Activated CD4-positive, alpha-beta T cell treated with anti-CD3 and anti-CD28 coated beads, Interleukin-10, Interleukin-2, amounts not matched to agents 100 ng/mL and 50 ng/mL, durations not matched to agents 16 hours and 8 hours (primary cell): Measurements from ENCODE around the gene CYTH4.

Experiments
- DNase-seq: peaks from one replicate; pipeline ENCODE4 v3.0.0-alpha.2; 2020

CYTH4 gene

GRCh38 chr22:37331856-37332536 lies 49.7 kb downstream of the CYTH4 start:
- DNase-seq, result no peak

GRCh38 chr22:37333724-37334460 lies 51.6 kb downstream of the CYTH4 start:
- DNase-seq, result no peak

- no peak for DNase-seq
These were observed 52.2 kb downstream of the CYTH4 start for GRCh38 chr22:37334461-37334858.

GRCh38 chr22:37334859-37335805 lies 52.8 kb downstream of the CYTH4 start:
- DNase-seq, result no peak

- no peak for DNase-seq
These were observed 53.5 kb downstream of the CYTH4 start for GRCh38 chr22:37335806-37336199.

GRCh38 chr22:37336579-37336978 lies 54.3 kb downstream of the CYTH4 start:
- no peak for DNase-seq

GRCh38 chr22:37337204-37337943 lies 55.1 kb downstream of the CYTH4 start:
- no peak for DNase-seq

GRCh38 chr22:37338539-37339246 lies 56.4 kb downstream of the CYTH4 start:
- DNase-seq, result no peak

- DNase-seq, result no peak
These were observed 58.3 kb downstream of the CYTH4 start for GRCh38 chr22:37340331-37341262.

GRCh38 chr22:37342065-37342464 lies 59.8 kb downstream of the CYTH4 start:
- DNase-seq, result no peak

- DNase-seq, result no peak
These were observed 61.0 kb downstream of the CYTH4 start for GRCh38 chr22:37343348-37343747.

- DNase-seq, result no peak
These were observed 61.8 kb downstream of the CYTH4 start for GRCh38 chr22:37343863-37344734.

GRCh38 chr22:37344735-37345449 lies 62.6 kb downstream of the CYTH4 start:
- no peak for DNase-seq

- DNase-seq, result no peak
These were observed 63.7 kb downstream of the CYTH4 start for GRCh38 chr22:37345863-37346504.

- no peak for DNase-seq
These were observed 64.2 kb downstream of the CYTH4 start for GRCh38 chr22:37346505-37346895.

GRCh38 chr22:37349043-37349814 lies 66.9 kb downstream of the CYTH4 start:
- no peak for DNase-seq

- no peak for DNase-seq
These were observed 68.9 kb downstream of the CYTH4 start for GRCh38 chr22:37351232-37351631.

- DNase-seq, result no peak
These were observed 70.2 kb downstream of the CYTH4 start for GRCh38 chr22:37352481-37352880.
